Measurements from ENCODE around the gene CAPN12. TPM values are rescaled to one million over a fixed set of nuclear protein-coding genes. Genes with fewer than 3 reads are reported as not detected.

Gene CAPN12
- total RNA-seq, 3 donors from 2014 or later (not counting 1 experiment from before 2014, with no cell fraction given) = 7.4 to 51.0 (median 26.7) TPM

GRCh38 chr19:38709119-38709518, 35.2 kb downstream of the CAPN12 start:
- Histone ChIP-seq H3K4me1 (ENCODE audit: control insufficient read depth, insufficient read depth, low read length) (peaks cover 20% of the 10 kb centered on the region), H3K27me3 (ENCODE audit: control insufficient read depth, insufficient read depth, low read length) (no peaks in the 10 kb centered on the region), H3K9me3 (ENCODE audit: control insufficient read depth, insufficient read depth, low read length) (no peaks in the 10 kb centered on the region), H3K36me3 (ENCODE audit: control insufficient read depth, insufficient read depth, low read length) (peaks cover 94% of the 10 kb centered on the region), H3K4me3 (ENCODE audit: low read length) (no peak overlapping the region), H3K27ac (ENCODE audit: low read length) (no peak overlapping the region)
- no peaks in the 10 kb centered on the region for H3K36me3 Mint-ChIP-seq
- no peak overlapping the region for H3K4me3 Mint-ChIP-seq
- no peak for TF ChIP-seq CTCF (IDR thresholded peaks at IDR 0.05)
- peaks cover 15 to 25% of the 10 kb centered on the region in 2 donors for H3K4me1 Mint-ChIP-seq
- peak overlapping the region in 1 of 2 donors; percentile 73 for H3K27ac Mint-ChIP-seq
- H3K9me3 Mint-ChIP-seq = no peaks in the 10 kb centered on the region
- 94% methylated on average over 10 of the region's 10 CpGs for WGBS (ENCODE audit: insufficient coverage)
- H3K27me3 Mint-ChIP-seq (ENCODE audit: low read depth in 2 of 2) = no peaks in the 10 kb centered on the region
- ATAC-seq = no peak
- no peak for DNase-seq
- intact Hi-C loops (cut with micrococcal nuclease) = no loop called here

GRCh38 chr19:38708413-38709024, 35.8 kb downstream of the CAPN12 start:
- Mint-ChIP-seq H3K9me3 (no peaks in the 10 kb centered on the region), H3K4me1 (peaks cover 17 to 25% of the 10 kb centered on the region in 2 donors), H3K27me3 (ENCODE audit: low read depth in 2 of 2) (no peaks in the 10 kb centered on the region), H3K27ac (peak overlapping the region in 1 of 2 donors; percentile 73), H3K4me3 (no peak overlapping the region), H3K36me3 (no peaks in the 10 kb centered on the region)
- TF ChIP-seq CTCF (IDR thresholded peaks at IDR 0.05) = no peak
- no peak overlapping the region for H3K4me3 ChIP-seq (ENCODE audit: low read length)
- H3K4me1 ChIP-seq (ENCODE audit: control insufficient read depth, insufficient read depth, low read length) = peaks cover 20% of the 10 kb centered on the region
- H3K27me3 ChIP-seq (ENCODE audit: control insufficient read depth, insufficient read depth, low read length) = no peaks in the 10 kb centered on the region
- no peaks in the 10 kb centered on the region for H3K9me3 ChIP-seq (ENCODE audit: control insufficient read depth, insufficient read depth, low read length)
- no peak overlapping the region for H3K27ac ChIP-seq (ENCODE audit: low read length)
- WGBS (ENCODE audit: insufficient coverage) = 96% methylated on average over 9 of the region's 10 CpGs
- no peak for DNase-seq
- ATAC-seq = no peak
- intact Hi-C loops (cut with micrococcal nuclease) = no loop called here
- peaks cover 94% of the 10 kb centered on the region for H3K36me3 ChIP-seq (ENCODE audit: control insufficient read depth, insufficient read depth, low read length)

- no peaks in the 10 kb centered on the region for H3K27me3 ChIP-seq (ENCODE audit: control insufficient read depth, insufficient read depth, low read length)
- no peak overlapping the region for H3K4me3 Mint-ChIP-seq
- H3K4me3 ChIP-seq (ENCODE audit: low read length) = no peak overlapping the region
- H3K4me1 ChIP-seq (ENCODE audit: control insufficient read depth, insufficient read depth, low read length) = peaks cover 20% of the 10 kb centered on the region
- DNase-seq (no peak), ATAC-seq (no peak)
- H3K36me3 ChIP-seq (ENCODE audit: control insufficient read depth, insufficient read depth, low read length) = peaks cover 93% of the 10 kb centered on the region
- H3K27ac ChIP-seq (ENCODE audit: low read length) = no peak overlapping the region
- peaks cover 17 to 25% of the 10 kb centered on the region in 2 donors for H3K4me1 Mint-ChIP-seq
- no peaks in the 10 kb centered on the region for H3K36me3 Mint-ChIP-seq
- H3K27ac Mint-ChIP-seq = peak overlapping the region in 1 of 2 donors; percentile 38
- no peaks in the 10 kb centered on the region for H3K27me3 Mint-ChIP-seq (ENCODE audit: low read depth in 2 of 2)
- no peaks in the 10 kb centered on the region for H3K9me3 Mint-ChIP-seq
- TF ChIP-seq CTCF (IDR thresholded peaks at IDR 0.05) = no peak
- WGBS (ENCODE audit: insufficient coverage) = 90% methylated on average over 10 of the region's 10 CpGs
- intact Hi-C loops (cut with micrococcal nuclease) = no loop called here
- H3K9me3 ChIP-seq (ENCODE audit: control insufficient read depth, insufficient read depth, low read length) = no peaks in the 10 kb centered on the region
These were observed 36.7 kb downstream of the CAPN12 start for GRCh38 chr19:38707512-38708114.

Measured in natural killer cell (primary cell).